HEK293 (cell line): ENCODE results near the gene PPP6R3.

Source experiments
- CTCF ChIA-PET: fragments of 350-600 bp; formaldehyde crosslinking; extraction: SDS; loops from one replicate; lab custom pipeline; 2021; ENCODE audit warnings: antibody characterized with exemption; lab: Yijun Ruan, JAX
- POLR2A ChIA-PET: fragments of 300-600 bp; formaldehyde crosslinking; extraction: SDS; loops from one replicate; lab custom pipeline; 2020; ENCODE audit warnings: antibody characterized with exemption, inconsistent platforms; lab: Yijun Ruan, JAX
- H3K27ac ChIP-seq: fragments of 200-500 bp; sonication (Bioruptor generic); 2 replicates; pipeline ENCODE4 v1.5.1; 2014; ENCODE audit warnings: low read depth, low read length, control low read depth, inconsistent platforms; ENCODE audit errors: extremely low read depth
- H3K36me3 ChIP-seq, 2 experiments: fragments of 200-500 bp in 1 of 2; sonication (Bioruptor generic) in 1 of 2; 1 replicate in 1 of 2; 2 replicates in 1 of 2; pipeline ENCODE4 v1.5.1; 2014 to 2017; ENCODE audit warnings: inconsistent platforms in 2 of 2, low read length in 2 of 2; ENCODE audit not compliant: control insufficient read depth in 2 of 2, insufficient read depth in 1 of 2
- H3K4me1 ChIP-seq: fragments of 200-500 bp; sonication (Bioruptor generic); 2 replicates; pipeline ENCODE4 v1.5.1; 2014; ENCODE audit warnings: mild to moderate bottlenecking, low read length, inconsistent platforms; ENCODE audit not compliant: control insufficient read depth, insufficient read depth
- H3K4me3 ChIP-seq: 2 replicates; pipeline ENCODE4 v1.5.1; 2011; ENCODE audit warnings: low read depth, mild to moderate bottlenecking, control low read depth, low read length, moderate library complexity
- H3K9me3 ChIP-seq: fragments of 200-500 bp; sonication (Bioruptor generic); 2 replicates; pipeline ENCODE4 v1.5.1; 2014; ENCODE audit warnings: low read depth, low read length, inconsistent platforms; ENCODE audit not compliant: control insufficient read depth, insufficient read depth
- REPIN1 ChIP-seq: fragments of 450-650 bp; formaldehyde crosslinking; IDR thresholded peaks from 2 replicates; pipeline ENCODE4 v1.5.1; 2017; ENCODE audit warnings: missing biosample characterization, missing genetic modification characterization, low read depth
- SCRT1 ChIP-seq: fragments of 450-650 bp; formaldehyde crosslinking; IDR thresholded peaks from 2 replicates; pipeline ENCODE4 v1.5.1; 2016; ENCODE audit warnings: missing biosample characterization, missing genetic modification characterization, borderline replicate concordance
- TRIM28 ChIP-seq: IDR thresholded peaks from 2 replicates; pipeline ENCODE4 v1.6.1; 2011; ENCODE audit warnings: low read length, control low read depth, borderline replicate concordance
- ZBTB17 ChIP-seq: fragments of 450-650 bp; formaldehyde crosslinking; IDR thresholded peaks from 2 replicates; pipeline ENCODE4 v1.5.1; 2016; ENCODE audit warnings: missing biosample characterization, missing genetic modification characterization
- ZBTB44 ChIP-seq: fragments of 450-650 bp; IDR thresholded peaks from 2 replicates; pipeline ENCODE4 v1.5.1; 2018; ENCODE audit warnings: missing biosample characterization, mild to moderate bottlenecking, missing genetic modification characterization
- ZBTB8A ChIP-seq: fragments of 450-650 bp; formaldehyde crosslinking; IDR thresholded peaks from 2 replicates; pipeline ENCODE4 v1.5.1; 2016; ENCODE audit warnings: missing biosample characterization, missing genetic modification characterization
- ZNF138 ChIP-seq: fragments of 450-650 bp; formaldehyde crosslinking; IDR thresholded peaks from 2 replicates; pipeline ENCODE4 v1.5.1; 2016; ENCODE audit warnings: missing biosample characterization, missing genetic modification characterization, borderline replicate concordance
- ZNF146 ChIP-seq: fragments of 450-650 bp; formaldehyde crosslinking; IDR thresholded peaks from 2 replicates; pipeline ENCODE4 v1.5.1; 2016; ENCODE audit warnings: missing biosample characterization, missing genetic modification characterization
- ZNF26 ChIP-seq: fragments of 450-650 bp; formaldehyde crosslinking; IDR thresholded peaks from 2 replicates; pipeline ENCODE4 v1.5.1; 2016; ENCODE audit warnings: missing biosample characterization, missing genetic modification characterization
- ZNF391 ChIP-seq: fragments of 450-650 bp; formaldehyde crosslinking; IDR thresholded peaks from 2 replicates; pipeline ENCODE4 v1.5.1; 2016; ENCODE audit warnings: low read depth, missing biosample characterization, missing genetic modification characterization, borderline replicate concordance
- ZNF416 ChIP-seq: fragments of 450-650 bp; formaldehyde crosslinking; IDR thresholded peaks from 2 replicates; pipeline ENCODE4 v1.5.1; 2016; ENCODE audit warnings: missing biosample characterization, missing genetic modification characterization
- ZNF514 ChIP-seq: fragments of 450-650 bp; formaldehyde crosslinking; IDR thresholded peaks from 2 replicates; pipeline ENCODE4 v1.5.1; 2016; ENCODE audit warnings: missing biosample characterization, missing genetic modification characterization
- ZNF558 ChIP-seq: fragments of 450-650 bp; formaldehyde crosslinking; IDR thresholded peaks from 2 replicates; pipeline ENCODE4 v1.5.1; 2016; ENCODE audit warnings: missing biosample characterization, missing genetic modification characterization
- ZNF561 ChIP-seq: fragments of 450-650 bp; IDR thresholded peaks from 2 replicates; pipeline ENCODE4 v1.5.1; 2018; ENCODE audit warnings: missing biosample characterization, missing genetic modification characterization, borderline replicate concordance
- ZNF629 ChIP-seq: fragments of 450-650 bp; formaldehyde crosslinking; IDR thresholded peaks from 2 replicates; pipeline ENCODE4 v1.5.1; 2017; ENCODE audit warnings: missing biosample characterization, missing genetic modification characterization
- ZNF658 ChIP-seq: fragments of 450-650 bp; formaldehyde crosslinking; IDR thresholded peaks from 2 replicates; pipeline ENCODE4; 2016; ENCODE audit warnings: missing biosample characterization, missing genetic modification characterization
- ZNF660 ChIP-seq: fragments of 450-650 bp; IDR thresholded peaks from 2 replicates; pipeline ENCODE4 v1.5.1; 2018; ENCODE audit warnings: missing biosample characterization, mild to moderate bottlenecking, missing genetic modification characterization
- ZNF677 ChIP-seq: fragments of 450-650 bp; IDR thresholded peaks from 2 replicates; pipeline ENCODE4 v1.5.0; 2018; ENCODE audit warnings: missing biosample characterization, mild to moderate bottlenecking, missing genetic modification characterization, moderate library complexity
- ZNF791 ChIP-seq: fragments of 450-650 bp; formaldehyde crosslinking; IDR thresholded peaks from 2 replicates; pipeline ENCODE4 v1.5.1; 2016; ENCODE audit warnings: missing biosample characterization, missing genetic modification characterization
- TF ChIP-seq, protein P1 (sequence below): fragments of 450-650 bp; formaldehyde crosslinking; IDR thresholded peaks from 2 replicates; pipeline ENCODE4 v1.5.1; 2017; ENCODE audit warnings: missing biosample characterization, missing genetic modification characterization
- TF ChIP-seq, protein P2 (sequence below): fragments of 450-650 bp; formaldehyde crosslinking; IDR thresholded peaks from 2 replicates; pipeline ENCODE4; 2016; ENCODE audit warnings: missing biosample characterization, missing genetic modification characterization
- TF ChIP-seq, protein P3 (sequence below): IDR thresholded peaks from 2 replicates; pipeline ENCODE4 v1.6.1; 2011; ENCODE audit warnings: mild to moderate bottlenecking, low read depth, low read length, borderline replicate concordance
- TF ChIP-seq, protein P4 (sequence below): fragments of 450-650 bp; formaldehyde crosslinking; IDR thresholded peaks from 2 replicates; pipeline ENCODE4 v1.5.1; 2016; ENCODE audit warnings: missing biosample characterization, missing genetic modification characterization

Gene PPP6R3

DNA sequence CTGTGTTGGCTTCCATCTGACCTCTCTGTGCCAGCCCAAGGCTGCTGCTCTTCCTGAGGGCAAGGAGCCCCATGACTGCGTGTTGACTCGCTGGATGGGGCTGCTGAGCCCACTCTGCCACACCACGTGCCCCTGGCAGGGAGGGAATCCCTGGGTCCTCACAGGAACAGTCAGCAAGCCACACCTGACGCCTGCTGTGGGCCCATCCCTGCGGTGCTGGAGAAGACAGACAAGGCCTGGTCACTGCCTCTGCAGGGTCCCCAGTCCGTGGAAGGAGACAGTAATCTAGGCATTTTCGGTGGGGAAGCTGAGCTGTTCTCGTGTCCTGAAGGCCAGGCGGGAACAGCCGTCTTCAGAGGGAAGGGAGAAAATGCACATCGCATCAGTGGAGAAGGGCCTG is 10.6 kb upstream of the PPP6R3 start:
- Histone ChIP-seq H3K36me3 (peaks cover 0 to 18% of the 10 kb centered on the region in 2 experiments; a peak in 2 of 3 replicates), H3K4me3 (no peak overlapping the region), H3K27ac (no peak overlapping the region), H3K9me3 (no peaks in the 10 kb centered on the region), H3K4me1 (no peaks in the 10 kb centered on the region)
- CTCF ChIA-PET: interaction anchor here (0.6 kb wide), 1 partner anchor 62 kb away, joined by 4 read pairs; no protein-coding TSS in a partner anchor
- POLR2A ChIA-PET: no interaction called here
- TF ChIP-seq ZNF791 (tag by site-specific recombination) (no peak), ZNF658 (tag by site-specific recombination) (no peak), ZNF514 (tag by site-specific recombination) (no peak), ZNF26 (tag by site-specific recombination) (no peak), ZBTB17 (no peak), ZBTB44 (tag by site-specific recombination) (no peak), ZNF561 (tag by site-specific recombination) (no peak), ZNF138 (no peak), ZNF391 (tag by site-specific recombination) (no peak), REPIN1 (tag by site-specific recombination) (no peak), ZNF677 (tag by site-specific recombination) (no peak), TRIM28 (no peak), ZNF629 (no peak), ZBTB8A (no peak), ZNF558 (tag by site-specific recombination) (no peak), SCRT1 (tag by site-specific recombination) (no peak)
- TF ChIP-seq, protein P1, sequence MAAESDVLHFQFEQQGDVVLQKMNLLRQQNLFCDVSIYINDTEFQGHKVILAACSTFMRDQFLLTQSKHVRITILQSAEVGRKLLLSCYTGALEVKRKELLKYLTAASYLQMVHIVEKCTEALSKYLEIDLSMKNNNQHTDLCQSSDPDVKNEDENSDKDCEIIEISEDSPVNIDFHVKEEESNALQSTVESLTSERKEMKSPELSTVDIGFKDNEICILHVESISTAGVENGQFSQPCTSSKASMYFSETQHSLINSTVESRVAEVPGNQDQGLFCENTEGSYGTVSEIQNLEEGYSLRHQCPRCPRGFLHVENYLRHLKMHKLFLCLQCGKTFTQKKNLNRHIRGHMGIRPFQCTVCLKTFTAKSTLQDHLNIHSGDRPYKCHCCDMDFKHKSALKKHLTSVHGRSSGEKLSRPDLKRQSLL (tag by site-specific recombination): no peak
- TF ChIP-seq, protein P2, sequence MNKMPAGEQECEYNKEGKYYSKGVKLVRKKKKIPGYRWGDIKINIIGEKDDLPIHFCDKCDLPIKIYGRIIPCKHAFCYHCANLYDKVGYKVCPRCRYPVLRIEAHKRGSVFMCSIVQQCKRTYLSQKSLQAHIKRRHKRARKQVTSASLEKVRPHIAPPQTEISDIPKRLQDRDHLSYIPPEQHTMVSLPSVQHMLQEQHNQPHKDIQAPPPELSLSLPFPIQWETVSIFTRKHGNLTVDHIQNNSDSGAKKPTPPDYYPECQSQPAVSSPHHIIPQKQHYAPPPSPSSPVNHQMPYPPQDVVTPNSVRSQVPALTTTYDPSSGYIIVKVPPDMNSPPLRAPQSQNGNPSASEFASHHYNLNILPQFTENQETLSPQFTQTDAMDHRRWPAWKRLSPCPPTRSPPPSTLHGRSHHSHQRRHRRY (tag by site-specific recombination): no peak
- TF ChIP-seq, protein P3, sequence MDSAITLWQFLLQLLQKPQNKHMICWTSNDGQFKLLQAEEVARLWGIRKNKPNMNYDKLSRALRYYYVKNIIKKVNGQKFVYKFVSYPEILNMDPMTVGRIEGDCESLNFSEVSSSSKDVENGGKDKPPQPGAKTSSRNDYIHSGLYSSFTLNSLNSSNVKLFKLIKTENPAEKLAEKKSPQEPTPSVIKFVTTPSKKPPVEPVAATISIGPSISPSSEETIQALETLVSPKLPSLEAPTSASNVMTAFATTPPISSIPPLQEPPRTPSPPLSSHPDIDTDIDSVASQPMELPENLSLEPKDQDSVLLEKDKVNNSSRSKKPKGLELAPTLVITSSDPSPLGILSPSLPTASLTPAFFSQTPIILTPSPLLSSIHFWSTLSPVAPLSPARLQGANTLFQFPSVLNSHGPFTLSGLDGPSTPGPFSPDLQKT: no peak

- CTCF ChIA-PET: interaction anchor here (1.2 kb wide), 1 partner anchor 134 kb away, joined by 5 read pairs; no protein-coding TSS in a partner anchor
- Histone ChIP-seq H3K4me1 (no peaks in the 10 kb centered on the region), H3K9me3 (no peaks in the 10 kb centered on the region), H3K4me3 (no peak overlapping the region), H3K27ac (no peak overlapping the region), H3K36me3 (peaks cover 0 to 18% of the 10 kb centered on the region in 2 experiments; a peak in 2 of 3 replicates)
- POLR2A ChIA-PET: no interaction called here
- no peak for TF ChIP-seq ZNF660 (tag by site-specific recombination)
- no peak for TF ChIP-seq ZNF416
- no peak for TF ChIP-seq ZNF146 (tag by site-specific recombination)
- TF ChIP-seq, protein P4, sequence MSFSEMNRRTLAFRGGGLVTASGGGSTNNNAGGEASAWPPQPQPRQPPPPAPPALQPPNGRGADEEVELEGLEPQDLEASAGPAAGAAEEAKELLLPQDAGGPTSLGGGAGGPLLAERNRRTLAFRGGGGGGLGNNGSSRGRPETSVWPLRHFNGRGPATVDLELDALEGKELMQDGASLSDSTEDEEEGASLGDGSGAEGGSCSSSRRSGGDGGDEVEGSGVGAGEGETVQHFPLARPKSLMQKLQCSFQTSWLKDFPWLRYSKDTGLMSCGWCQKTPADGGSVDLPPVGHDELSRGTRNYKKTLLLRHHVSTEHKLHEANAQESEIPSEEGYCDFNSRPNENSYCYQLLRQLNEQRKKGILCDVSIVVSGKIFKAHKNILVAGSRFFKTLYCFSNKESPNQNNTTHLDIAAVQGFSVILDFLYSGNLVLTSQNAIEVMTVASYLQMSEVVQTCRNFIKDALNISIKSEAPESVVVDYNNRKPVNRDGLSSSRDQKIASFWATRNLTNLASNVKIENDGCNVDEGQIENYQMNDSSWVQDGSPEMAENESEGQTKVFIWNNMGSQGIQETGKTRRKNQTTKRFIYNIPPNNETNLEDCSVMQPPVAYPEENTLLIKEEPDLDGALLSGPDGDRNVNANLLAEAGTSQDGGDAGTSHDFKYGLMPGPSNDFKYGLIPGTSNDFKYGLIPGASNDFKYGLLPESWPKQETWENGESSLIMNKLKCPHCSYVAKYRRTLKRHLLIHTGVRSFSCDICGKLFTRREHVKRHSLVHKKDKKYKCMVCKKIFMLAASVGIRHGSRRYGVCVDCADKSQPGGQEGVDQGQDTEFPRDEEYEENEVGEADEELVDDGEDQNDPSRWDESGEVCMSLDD: no peak
Observed at GRCh38 chr11:68450711-68451110, 9.8 kb upstream of the PPP6R3 start.
